HG02588 (cell line): ENCODE measurements around the gene OR51T1.

Experiments
- ATAC-seq: cut with Tn5 transposase; IDR thresholded peaks from one replicate; pipeline ENCODE4 v1.9.1; 2021; ENCODE audit warnings: mild to moderate bottlenecking, moderate library complexity; ENCODE audit not compliant: unreplicated experiment

OR51T1 gene

DNA sequence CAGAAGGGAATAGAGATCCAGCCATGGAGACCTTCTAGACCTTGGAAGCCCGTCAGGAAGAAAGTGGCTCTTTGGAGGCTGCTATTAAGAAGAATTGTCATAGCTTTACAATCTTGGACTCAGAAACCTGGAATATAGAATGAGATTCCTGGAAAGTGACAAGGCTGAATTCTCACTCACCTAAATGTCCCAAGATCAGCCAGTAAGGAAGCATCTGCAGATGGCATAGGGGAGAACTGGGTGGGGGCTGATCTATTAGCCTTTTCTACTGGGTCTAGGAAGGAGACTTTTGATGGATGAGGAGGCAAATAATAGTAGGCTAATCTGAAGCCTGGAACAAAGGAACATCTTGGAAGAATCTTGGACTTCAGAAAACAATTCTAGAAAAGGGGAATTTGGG, 42.5 kb downstream of the OR51T1 start, which contains the start of gene OR51G1:
Gene OR51G1, minus strand, starts transcription at position 101 of the 400 bp plus-strand sequence. Its CDS starts 0 bp downstream, at position 101.
- no peak for ATAC-seq

DNA sequence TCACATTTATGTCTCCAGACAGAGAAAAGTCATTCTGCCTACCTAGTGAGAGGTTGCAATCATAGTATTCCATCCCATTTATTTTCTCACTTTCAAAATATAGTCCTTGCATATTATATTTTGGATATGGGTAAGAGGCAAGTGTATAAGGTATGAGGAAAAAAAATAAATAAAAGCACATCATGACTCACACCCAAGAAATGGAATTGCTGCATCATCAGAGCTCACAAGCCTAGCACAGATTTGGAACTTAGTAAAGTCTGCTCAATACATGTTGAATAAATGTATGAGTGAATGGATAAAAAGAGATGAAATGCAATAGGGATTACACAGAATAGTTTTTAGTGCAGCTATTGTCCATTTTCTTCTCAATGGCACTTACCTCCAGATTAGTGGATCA, 44.9 kb downstream of the OR51T1 start:
- ATAC-seq: no peak
